ENCODE results near the gene BICRA.

The BICRA gene

DNA sequence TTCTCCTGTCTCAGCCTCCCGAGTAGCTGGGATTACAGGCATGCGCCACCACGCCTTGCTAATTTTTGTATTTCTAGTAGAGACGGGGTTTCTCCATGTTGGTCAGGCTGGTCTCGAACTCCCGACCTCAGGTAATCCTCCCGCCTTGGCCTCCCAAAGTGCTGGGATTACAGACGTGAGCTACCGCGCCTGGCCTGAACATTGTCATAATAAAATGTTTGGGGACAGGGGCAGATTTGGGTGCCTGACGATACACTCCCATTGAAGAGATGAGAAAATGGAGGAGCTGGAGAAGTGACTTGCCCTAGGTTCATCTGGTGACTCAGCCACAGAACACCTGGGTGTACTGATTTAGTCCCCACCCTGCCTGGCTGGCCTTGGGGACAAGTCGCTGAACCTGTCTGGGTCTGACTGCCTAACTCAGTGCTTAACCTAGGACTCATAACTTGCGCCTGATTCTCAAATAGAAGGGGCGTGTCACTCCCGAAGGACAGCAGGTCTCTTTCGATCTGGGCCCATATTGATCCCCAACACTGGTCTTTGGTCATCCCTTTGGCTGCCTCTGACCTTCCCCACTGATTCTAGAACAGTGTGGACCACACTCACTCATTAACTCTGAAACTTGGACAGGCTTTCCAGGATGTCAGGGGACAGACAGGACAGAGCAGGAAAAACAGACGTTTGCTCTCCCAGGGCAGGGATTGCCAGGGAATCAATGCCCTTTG, 7.6 kb upstream of the BICRA start:
- DNase-seq, result no peak

- no peak for DNase-seq
Measured at GRCh38 chr19:47603706-47604565, 5.0 kb upstream of the BICRA start.

GRCh38 chr19:47607564-47608073, 1.3 kb upstream of the BICRA start:
- DNase-seq, result no peak

DNA sequence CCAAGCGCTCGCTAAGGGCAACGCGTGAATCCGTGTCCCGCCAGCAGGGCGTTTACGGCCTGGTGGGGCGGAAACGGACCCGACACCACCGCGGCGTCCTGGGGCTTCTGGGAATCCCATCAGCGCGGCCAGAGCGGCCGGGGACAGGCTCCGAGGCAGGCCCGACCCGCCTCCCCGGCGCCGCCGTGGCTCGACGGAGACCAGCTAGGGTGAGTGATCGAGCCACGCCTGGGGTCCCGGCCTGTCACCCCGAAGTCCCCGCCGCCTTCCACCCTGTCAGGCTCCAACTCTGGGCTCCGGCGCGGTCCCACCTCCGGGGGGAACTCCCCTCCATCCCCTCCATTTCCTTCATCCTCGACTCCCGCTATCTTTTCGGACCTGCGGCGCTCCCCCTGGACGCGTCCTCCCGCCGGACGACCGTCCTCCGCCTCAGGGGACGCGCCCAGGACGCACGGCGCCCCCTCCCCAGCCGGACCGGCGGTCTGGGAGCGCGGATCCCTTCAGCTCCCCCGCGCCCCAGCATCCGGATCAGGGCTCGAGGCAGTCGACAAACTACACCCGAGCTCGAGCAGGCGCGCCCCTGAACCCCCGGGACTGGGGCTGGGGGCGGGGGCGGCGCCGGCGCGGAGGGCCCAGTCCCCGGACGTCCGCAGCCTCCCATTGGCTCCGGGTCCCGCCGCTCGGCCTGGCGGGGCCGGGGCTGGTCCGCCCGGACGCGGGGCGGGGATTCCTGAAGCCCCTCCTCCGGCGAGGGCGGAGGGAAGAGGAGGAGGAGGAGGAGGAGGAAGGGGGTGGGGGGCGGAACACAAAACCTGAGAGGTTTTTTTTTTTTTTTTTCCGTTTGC, 638 bp upstream of the BICRA start:
- peak; percentile 97 for DNase-seq

- peak; percentile 61 for DNase-seq
Measured at GRCh38 chr19:47609906-47610894, 1.3 kb downstream of the BICRA start.

DNA sequence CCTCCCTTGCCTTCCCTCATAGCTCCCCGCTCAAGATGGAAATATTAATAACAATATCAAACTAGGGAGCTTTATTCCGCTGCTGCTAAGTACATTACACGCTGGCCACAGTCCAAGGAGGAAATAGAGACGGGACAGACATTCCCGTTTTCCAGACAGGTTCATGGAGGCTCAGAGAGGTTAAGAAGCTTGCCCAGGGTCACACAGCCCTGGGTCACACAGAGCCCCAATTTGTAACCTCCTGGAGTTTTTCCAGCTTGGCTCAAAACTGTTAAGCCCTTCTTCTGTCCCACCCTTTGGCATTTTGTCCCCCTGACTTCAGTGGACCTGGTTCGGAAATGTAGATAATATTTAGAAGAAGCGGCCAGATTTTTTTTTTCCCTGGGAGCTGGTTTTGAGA, 2.0 kb downstream of the BICRA start:
- DNase-seq, result no peak

DNA sequence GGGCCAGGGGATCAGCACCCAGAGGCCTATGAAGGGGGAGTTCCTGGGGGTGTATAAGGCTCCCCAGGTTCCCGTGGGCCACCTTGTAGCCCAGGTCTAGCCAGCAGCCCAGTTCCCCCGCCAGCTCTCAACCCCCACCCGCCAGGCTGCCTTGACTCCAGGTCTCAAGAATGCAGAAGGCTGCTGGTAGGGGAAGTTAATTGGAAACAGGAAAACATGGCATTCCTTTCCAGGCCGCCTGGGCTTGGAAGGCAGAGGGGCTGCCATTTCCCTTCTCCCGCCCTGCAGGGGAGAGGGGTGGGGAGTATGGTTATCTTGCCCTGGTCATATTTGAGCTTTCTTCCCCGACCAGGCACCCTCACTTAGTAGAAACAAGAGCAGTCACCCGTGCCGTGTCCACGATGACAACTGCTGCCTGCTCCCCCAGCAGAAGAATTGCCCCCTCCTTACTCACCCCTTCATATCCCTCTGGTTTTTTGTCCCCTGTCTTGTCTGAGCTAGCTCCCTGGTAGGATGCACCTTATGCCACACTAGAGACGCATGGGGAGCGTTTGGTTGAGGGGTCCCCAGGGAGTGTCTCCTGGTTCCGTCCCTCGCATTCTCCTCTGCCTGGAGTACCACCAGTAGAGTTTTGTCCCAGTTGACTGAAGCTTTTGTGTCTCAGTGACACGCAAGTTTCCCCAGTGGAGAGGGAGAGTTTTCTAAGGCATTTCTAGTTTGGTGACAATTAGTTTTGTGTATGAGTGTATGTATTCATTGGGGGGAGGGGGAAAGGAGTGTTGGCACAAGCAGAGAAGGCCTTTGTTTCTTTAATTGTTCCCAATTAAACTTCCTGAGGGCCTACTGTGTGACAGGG, 4.5 kb downstream of the BICRA start:
- DNase-seq, result no peak

DNA sequence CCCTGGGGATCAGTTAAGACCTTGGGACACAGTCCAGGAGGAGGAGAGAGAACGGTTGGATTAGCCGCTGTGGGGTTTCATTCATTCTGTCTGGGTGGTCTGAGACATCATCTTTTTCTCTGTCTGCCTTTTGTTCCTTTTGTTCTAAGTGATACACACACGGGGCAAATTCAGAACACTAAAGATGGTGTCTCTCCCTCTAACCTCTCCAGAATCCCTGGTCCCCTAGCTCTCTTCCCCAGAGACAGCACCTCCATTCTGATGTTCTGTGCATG, 5.0 kb downstream of the BICRA start:
- DNase-seq, result no peak

GRCh38 chr19:47614559-47614958, 5.6 kb downstream of the BICRA start:
- no peak for DNase-seq

DNA sequence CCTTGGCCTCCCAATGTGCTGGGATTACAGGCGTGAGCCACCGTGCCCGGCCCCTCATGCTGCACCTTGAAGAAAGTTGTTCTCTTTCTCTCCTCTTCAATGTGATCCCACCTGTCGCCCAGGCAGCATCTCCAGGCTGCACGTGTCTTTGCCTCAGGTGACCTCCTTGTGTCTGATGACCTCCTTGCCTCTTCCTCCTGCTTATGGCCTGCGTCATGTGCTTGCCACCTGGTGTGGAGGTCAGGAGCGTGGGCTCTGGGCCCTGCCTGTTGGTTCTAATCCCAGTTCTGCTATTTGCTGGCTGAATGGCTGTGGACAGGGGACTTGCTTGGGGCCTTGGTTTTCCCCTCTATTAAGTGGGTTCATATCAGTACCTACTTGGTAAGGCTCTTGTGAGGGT, 6.3 kb downstream of the BICRA start:
- no peak for DNase-seq

GRCh38 chr19:47615714-47616113, 6.8 kb downstream of the BICRA start:
- no peak for DNase-seq

- no peak for DNase-seq
Measured at GRCh38 chr19:47618771-47619170, 9.8 kb downstream of the BICRA start.

DNA sequence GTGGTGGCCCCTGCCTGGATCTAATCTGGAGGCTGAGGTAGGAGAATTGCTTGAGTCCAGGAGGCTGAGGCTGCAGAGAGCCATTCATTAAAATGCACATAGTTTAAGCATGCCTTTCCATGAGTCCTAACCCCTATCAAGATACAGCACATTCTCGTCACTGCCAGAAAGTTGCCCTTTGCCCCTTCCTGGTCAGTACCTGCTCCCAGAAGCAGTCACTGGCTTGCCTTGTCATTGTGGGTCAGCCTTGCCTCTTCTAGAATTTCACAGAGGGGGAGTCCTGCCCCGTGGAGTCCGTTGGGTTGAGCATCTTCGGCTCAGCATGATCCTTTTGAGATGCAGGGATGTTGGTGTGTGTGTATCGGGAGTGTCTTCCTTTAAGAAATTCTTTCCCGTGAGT, 10.8 kb downstream of the BICRA start:
- no peak for DNase-seq

DNA sequence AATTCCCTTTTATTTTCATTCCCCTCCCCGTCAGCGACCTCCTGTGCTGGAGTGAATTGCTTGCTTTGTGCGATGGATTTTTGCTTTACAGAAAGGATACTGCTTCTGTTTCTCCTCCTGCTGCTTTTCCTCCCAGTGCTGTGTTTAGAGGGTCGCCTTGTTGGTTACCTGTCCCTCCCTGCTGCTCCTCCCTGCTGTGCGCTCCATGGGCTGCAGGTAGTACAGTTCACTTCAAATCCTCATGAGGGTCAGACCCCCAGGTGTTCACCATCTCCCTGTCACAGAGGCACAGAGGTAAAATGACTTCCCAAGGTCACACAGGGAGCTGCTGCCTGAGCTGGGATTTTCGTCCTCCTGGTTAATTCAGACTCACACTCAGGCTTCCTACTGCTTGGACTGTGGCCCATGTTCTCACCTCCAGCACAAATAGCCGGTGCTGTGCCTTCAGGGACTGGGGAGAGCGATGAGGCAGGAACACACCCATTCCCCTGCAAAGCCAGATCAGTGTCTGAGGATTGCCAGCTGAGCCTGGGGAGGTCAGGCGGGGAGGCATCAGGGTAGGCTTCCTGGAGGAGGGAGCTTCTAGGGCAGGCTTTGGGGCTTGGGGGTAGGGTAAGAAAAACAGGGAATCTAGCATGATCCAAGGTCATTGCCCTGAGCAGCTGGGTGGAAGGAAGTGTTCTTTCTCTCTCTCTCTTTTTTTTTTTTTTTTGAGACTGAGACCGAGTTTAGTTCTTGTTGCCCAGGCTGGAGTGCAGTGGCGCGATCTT, 14.4 kb downstream of the BICRA start:
- DNase-seq, result no peak

GRCh38 chr19:47623921-47624391, 15.0 kb downstream of the BICRA start:
- no peak for DNase-seq

DNA sequence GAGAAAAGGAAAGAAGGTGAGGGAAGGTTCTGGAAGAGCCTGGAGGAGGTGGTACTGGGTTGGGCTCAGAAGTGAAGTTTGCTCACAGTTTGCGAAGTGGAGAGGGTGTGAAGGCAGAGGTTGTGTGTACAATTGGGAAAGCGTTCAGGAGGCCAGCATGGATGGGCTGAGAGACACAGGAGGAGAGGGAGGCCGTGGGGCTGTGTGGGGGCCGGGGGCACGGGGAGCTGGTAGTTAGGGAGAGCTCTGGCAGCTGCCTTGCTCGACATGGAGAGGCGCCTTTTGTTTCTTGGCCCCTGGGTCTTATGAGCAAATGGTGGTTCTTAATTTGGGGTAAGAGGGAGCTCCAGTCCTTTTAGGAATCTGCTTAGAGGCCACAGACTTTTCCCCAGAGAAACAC, 16.7 kb downstream of the BICRA start:
- DNase-seq, result no peak

GRCh38 chr19:47626238-47626637, 17.3 kb downstream of the BICRA start:
- no peak for DNase-seq

- DNase-seq, result no peak
Measured at GRCh38 chr19:47628078-47628771, 19.3 kb downstream of the BICRA start.

DNA sequence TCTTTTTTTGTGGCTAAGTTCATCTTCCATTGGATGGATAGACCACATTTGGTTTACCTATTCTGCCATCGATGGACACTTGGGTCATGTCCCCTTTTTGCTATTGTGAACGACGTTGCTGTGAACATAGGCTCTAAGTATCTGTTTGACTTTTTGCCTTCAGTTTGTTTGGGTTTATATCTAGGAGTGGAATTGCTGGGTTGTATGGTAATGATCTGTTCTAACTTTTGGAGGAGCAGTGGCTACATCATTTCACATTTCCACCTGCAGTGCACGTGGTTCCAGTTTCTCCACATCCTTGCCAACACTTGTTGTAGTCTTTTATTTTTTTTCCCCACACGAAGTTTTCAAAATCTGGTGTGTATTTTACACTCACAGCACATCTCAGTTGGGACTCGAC, 21.7 kb downstream of the BICRA start:
- no peak for DNase-seq
